ENCODE results near the gene AQP9.

AQP9 gene

DNA sequence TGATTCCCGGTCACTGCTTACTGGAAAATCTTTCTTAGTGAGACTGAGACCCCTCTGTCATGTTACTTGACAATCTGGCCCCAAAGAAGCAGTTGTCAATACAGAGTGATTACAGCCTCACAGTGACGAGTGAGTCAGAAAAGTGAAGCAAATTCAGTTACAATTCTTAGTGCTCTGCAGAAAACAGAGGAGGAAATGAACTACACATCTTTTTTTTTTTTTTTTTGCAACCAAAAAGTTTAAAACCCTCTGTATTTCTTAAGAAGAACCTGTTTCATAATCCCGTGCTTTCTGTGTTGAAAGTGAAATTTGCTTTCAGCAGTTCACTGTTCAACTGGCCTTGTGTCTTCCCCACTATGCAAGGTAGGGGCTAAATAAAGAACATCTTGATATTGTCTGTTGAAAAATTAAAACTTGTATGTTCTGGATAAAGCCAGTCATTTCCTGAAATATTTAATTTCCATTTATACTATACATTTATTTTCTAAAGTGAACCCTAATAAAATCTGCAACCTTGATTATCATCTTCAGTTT is 1.9 kb downstream of the AQP9 start:
- no peak for DNase-seq (ENCODE audit: low spot score)

DNA sequence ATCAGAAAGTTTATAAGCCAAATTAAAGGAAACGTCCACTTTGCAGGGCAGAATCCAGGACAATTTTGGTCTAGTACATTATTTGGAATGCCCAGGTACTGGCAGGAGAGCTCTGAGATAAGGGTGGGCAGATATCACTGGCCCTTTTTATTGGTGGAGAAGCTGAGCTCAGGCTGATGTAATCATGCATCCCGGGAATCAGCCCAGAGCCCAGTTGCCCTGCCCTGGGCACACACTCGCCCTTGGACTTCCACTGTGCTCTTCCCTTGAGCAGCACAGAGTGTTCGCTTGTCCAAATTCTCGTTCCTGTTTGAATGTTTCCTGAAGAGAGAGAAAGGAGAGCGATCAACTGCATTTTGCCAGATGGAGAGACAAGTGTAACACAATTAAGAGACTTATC is 3.7 kb downstream of the AQP9 start:
- no peak for DNase-seq (ENCODE audit: low spot score)

DNA sequence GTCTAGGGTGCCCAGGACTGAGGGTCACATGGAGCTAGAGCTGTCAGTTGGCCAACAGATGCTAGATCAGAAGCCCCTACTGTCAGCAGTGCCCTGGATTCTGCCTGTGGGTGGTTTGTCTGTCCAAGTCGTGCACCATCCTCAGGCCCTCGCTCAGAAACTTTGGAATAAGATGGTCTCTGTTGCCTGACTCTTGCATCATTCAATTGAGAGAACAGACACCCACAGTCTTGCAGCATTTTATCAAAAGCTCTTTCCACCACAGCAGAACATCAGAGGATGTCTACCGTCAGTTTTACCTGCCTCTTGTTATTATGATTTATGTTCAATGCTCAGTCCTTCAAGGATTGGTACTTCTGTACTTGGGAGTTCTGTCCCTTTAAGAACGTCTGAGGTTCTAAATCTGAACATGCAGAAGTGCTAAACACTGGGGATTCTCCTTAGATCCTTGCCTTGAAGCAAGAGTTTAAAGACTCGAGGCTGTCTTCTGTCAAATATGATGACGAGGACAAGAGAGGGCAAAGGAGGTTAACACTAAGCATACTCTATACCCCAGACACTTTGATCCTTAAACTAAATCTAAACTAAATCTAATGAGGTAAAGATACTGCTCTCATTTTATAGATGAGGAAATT is 4.8 kb downstream of the AQP9 start:
- DNase-seq (ENCODE audit: low spot score), result no peak

DNA sequence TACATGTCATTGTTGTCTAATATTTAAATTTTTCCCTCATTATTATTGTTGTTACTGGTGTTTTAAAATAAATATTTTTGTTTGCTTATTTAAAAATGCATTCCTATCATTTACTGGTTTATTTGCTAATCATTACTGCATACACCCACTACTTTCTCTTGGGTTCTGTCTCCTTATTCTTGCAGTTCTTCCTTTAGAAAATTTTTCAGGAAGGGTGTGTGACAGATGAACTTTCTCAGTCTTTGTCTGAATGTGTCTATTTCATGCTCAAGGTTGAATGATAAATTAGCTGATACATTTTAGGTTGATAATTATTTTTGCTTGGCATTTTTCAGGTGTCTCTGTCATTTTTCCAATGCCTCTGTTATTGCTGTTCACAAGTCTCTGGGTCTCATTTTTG is 7.4 kb downstream of the AQP9 start:
- DNase-seq (ENCODE audit: low spot score), result no peak

DNA sequence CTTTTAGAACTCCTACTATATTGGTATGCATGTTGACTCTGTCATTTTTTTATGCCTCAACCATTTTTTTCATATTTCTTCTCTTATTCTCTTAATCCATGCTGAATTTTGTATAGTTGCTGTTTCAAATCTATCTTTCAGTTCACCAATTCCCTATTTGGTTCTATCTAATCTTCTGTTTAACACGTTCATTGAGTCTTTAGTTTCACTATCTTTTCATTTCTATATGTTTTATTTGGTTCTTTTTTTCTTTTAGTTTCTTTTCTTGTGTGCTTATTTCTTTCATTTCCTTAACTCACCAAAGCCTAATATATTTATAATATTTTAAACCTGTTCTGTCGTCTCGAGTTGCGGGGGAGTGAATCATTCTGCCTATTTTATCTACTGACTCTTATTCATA is 8.0 kb downstream of the AQP9 start:
- DNase-seq (ENCODE audit: low spot score), result no peak

DNA sequence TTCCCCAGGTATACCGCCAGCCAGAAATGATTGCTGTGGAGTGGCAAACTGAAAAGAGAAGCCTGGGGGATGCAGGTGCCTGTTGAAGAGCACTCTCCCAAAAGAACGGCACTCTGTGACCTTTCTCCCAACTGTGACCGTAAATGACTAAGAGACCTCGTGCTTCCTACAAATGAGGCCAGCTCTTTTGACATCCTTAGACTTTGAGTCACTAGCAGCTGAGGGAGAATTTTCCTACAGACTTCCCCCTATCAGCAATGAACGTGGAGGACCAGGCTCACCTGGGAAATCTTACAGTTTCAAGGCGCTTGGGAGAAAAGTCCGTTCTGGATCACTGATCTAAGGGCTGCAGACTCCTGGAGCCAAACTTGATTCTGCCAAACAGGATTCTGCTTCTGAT is 8.6 kb downstream of the AQP9 start:
- no peak for DNase-seq (ENCODE audit: low spot score)

DNA sequence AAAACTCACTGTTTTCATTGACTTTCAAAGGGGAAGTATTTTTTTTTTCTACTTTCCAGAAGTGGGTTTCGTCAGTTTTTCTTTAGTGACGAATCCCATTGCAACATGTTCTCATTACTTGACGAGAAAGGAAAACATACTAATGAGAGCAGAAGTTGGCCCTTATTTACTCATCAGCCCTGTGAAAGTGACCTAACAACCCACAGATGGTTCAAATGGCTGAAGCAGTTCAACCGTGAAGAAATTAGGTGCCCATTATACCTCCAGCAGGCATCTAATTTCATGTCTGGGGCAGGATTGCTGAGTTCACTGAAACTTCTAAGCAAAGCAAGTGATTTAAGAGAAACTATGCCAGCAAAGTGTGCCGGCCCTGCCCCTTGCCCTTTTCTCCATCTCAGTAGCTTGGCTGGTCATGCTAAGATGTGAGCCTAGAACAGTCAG is 9.0 kb downstream of the AQP9 start:
- DNase-seq (ENCODE audit: low spot score), result no peak

DNA sequence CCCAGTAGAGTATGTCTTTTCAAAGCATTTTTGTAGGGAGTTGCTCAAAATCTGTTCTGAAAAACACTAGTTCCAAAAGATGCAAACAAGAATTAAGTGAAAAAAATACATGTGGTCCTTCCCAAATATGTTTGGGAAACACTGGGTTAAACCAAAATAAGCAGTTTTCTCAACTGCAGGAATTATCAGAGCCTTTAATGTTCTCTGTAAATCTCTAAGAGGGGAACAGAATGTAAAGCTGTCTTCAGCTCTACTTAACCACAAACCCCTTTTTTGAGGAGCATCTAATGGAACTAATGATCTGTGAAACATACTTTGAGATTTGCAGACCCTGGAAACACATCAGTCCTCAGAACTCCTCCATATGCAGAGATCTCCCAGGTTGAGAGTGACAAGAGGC is 9.9 kb downstream of the AQP9 start:
- DNase-seq (ENCODE audit: low spot score), result no peak

DNA sequence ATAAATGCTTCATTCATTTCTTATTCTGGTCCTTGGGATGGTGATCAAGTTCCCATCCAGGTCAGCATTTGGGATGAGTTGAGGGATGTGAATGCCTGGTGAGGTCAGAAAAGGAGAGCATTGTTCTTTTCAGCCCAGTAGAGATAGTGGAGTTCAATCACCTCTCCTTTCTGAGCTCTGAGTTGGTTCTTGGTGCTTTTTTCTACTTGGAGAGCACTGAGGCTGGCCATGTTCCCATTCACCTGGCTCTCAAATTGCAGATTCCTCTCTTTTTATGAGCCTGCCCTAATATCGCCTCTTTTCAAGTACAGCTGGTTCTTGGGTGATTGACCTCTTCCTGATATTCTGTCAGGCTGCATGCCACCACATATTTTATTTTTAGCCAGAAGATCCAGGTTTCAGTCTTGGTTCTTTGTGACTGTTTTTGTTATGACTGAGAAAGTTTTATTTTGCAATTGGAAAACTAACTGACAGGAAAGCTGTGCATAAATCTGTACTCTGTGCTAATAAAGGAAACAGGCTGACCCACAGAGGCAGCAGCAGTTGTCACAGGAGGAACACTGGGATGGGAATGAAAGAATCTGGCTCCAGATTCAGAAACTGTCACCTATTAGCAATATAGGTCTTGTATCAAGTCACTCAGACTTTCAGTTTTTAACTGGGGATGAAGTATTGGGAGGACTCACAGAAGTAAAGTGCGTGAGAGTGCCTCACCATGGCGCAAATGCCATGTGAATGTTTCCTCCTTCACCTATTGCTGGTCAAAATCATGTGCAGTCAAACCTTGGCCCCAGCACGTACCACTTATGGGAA is 10.7 kb downstream of the AQP9 start:
- DNase-seq (ENCODE audit: low spot score), result no peak

DNA sequence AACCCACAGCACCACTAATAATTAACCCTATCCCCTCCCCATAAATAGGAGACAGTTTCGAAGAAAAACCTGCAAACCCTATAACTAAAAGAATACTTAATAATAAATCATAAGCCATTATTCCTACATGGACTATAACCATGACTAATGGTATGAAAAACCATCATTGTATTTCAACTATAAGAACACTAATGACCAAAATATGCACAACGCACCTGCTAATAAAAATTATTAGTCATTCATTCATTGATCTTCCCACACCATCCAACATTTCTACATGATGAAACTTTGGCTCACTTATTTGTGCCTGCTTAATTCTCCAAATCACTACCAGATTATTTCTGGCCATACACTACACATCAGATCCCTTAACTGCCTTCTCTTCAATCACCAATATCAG is 16.6 kb downstream of the AQP9 start:
- DNase-seq (ENCODE audit: low spot score), result no peak

DNA sequence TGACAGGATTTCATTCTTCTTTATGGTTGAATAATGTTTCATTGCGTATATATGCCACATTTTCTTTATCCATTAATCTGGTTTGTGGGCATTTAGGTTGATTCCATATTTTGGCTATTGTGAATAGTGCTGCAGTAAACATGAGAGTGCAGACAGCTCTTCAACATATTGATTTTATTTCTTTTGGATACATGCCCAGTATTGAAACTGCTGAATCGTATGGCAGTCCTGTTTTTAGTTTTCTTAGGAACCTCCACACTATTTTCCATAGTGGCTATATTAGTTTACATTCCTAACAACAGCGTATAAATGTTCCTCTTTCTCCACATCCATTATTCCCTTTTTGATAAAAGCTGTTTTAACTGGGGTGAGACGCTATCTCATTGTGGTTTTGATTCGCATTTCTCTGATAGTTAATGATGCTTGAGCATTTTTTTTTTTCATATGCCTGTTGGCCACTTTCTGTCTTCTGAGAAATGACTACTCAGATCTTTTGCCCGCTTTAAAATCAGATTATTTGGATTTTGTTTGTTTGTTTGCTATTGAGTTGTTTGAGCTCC is 21.7 kb downstream of the AQP9 start:
- DNase-seq (ENCODE audit: low spot score), result no peak

DNA sequence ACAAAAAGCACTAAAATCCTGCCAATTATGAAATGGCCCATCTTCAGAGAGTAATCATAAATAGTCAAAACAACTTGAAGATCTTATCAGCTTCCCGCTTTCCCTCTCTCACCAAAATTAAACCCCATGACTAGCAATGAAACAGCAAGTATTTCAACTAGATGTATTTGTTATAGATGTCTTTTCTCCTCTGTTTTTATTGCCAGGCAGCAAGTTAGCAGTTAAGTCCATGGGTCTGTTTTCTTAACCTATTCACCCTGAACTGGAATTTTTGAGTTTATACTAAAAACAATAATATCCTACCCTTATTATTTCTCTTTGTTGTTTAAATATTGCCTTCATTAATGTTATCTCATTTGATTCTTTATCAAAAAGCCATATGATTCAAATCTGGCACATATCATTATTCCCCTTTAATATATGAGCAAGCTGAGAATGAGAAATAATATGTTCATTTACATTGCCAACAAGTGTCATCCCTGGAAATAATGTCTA is 23.3 kb downstream of the AQP9 start:
- DNase-seq (ENCODE audit: low spot score), result no peak

DNA sequence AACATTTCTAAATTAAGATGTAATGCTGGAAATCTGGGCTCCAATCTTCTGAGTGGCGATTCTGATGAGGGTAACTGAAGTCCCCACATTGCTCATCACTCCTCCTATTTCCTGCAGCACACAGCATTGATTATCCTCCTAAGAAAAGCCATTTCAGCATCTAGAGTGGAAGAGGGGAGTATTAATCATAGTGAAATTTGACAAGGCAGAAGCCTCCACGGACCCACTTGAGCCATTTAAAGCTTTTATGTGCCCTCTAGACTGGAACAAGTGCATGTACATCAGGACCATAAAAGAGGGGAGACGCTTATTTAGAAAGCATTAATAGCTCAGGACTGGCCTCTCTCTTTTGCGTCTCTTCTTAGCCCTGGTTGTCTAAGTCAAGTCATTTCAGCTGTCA is 25.8 kb downstream of the AQP9 start:
- no peak for DNase-seq (ENCODE audit: low spot score)

DNA sequence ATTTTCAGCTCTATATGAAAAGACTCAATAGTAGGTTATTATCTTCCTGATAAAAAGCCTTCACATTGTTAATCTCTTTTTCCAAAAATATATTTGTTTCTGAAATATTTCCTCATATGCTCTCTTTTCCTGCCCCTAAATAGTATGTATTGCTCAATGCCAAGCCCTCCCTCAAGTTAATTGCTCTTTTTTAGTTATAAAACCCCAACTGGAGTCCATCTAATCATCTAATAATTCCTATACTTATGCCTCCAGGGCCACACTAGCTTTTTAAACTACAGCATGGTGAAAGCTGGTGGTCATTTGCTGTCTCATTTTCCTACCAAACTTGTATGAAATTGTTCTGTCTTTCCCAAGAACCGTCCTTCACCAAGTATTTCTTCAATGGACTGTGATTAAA is 26.7 kb downstream of the AQP9 start:
- no peak for DNase-seq (ENCODE audit: low spot score)

DNA sequence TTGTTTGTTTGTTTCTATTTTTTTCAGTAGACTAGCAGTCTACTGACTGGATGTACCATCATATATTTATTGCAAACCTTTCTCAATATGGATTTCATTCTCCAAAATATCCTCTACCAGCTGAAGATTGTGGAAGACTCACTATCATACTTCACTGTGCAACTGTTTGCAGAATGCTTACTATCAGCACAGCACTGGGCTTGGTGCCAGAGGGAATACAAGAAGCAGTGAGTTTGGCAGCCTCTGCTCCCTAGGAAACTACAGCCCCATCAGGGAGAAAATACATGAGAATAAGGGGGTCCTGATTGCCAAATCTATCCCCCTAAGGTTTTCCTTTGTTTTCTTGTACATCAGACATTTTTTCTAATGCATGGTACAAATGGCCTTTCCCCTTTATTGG is 27.5 kb downstream of the AQP9 start:
- no peak for DNase-seq (ENCODE audit: low spot score)

DNA sequence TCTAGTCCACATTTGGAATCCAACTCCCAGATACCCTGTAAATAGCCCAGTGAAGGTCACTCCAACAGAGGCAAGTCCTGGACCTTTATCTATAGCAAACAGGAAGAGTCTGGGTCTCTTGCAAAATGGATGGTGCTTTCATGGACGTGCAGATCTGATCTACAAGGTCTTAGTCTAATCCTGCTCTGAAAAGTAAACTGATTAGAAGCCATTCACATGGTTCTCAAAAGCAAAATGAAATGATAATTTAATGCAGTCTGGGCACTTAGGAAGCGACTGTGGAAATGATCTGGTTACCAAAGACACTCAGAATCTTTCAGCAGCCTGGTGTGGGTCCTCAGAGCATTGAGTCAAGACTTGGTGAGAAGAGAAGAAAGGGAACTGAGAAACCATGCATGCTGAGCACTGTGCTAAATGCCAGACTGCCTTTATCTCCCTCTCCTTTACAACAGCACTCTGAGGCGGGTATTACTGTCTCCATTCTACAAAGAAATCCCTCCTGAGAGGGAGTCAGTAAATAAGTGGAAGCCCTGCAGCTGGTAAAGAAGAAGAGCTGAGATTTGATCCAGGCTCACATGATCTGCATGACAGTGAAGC is 29.0 kb downstream of the AQP9 start:
- no peak for DNase-seq (ENCODE audit: low spot score)

DNA sequence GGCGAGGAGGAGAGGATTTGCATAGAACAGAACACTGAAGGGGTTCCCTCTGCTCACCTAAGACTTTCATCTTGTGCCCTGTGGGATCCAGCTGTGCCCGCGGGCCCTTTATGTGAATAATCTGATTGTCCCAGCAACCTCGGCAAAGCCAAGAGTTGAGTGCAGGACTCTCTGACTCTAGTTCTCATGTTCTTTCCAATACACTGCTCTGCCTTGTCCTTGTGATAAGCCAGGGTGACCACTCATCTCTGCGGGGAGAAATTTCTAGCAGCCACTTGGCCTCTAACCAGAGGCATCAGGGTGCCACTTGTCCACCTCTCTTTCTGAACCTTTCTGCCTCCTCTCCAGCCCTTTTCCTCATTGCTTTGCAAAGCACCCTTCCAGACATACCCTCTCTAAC is 31.8 kb downstream of the AQP9 start:
- DNase-seq (ENCODE audit: low spot score), result no peak

DNA sequence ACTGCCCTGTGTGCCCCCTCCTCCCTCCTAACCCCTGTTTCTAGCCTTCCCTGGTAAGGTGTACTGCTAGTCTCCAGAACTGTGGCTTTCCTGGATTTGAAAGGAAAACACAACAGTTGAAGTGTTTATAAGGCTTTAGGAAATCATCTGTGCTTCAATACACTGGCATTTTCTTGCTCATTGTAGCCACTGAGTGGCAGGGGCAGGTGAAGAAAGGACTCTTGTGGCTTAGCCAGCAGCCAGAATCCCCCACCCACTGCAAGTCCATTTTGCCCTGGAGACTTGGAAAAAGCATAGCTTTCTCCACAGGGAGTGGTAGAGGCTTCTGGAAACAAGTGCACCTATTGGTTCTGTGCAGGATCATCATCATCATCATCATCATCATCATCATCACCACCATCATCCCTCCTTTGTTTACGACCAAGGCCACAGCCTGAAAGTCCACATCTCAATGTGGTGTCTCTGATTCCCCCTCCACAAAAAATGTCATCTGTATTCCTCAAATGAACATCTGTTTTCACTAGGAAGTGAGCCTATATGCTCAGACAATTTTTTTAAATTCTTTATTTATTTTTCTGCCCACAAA is 33.4 kb downstream of the AQP9 start:
- no peak for DNase-seq (ENCODE audit: low spot score)

DNA sequence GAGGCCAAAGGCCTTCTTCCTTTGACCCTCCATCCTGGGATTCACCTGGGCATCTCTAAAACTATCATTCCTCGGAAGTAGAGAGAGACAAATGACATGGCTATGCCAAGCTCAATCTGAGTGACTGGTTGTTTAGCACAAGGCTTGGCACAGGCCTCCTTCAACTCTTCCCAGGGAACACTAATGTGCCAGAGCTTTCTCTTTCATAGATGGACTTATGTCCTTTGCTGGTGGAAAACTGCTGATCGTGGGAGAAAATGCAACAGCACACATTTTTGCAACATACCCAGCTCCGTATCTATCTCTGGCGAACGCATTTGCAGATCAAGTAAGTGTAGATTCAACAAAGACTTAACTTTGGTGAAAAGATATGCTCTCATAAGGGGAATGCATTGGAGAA is 36.5 kb downstream of the AQP9 start:
- DNase-seq (ENCODE audit: low spot score), result no peak

DNA sequence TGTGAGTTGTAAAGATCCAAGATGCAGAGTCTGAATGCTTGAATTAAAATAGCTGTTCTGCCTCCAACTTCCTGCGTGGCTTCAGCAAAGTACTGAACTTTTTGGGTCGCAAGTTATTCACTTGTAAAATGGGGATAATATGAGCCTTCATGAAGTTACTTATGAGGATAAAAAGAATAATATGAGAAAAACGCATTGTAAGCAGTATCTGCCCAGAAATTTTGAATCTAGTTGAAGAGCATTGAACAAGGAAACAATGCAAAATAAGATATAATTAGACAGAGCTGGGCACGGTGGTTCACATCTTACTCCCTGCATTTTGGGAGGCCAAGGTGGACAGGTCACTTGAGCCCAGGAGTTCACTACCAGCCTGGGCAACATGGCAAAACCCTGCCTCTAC is 37.8 kb downstream of the AQP9 start:
- DNase-seq (ENCODE audit: low spot score), result no peak

DNA sequence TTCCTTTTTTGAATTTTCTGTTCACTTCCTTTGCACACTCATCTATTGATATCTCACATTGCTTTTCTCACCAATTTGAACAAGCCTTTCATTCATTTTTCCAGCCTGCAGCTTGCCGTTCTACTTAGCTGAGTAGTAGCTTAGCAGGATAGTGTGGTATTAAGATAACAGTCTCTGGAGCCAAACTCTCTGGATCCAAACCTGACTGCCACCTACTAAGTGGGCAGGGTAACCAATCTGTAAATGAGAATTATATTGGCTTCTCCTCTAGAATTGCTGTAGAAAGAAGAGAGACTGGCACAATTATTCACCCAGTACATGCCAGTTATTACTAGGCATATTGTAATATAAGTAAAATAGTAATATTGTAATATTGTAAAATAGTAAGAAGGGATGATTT is 40.5 kb downstream of the AQP9 start:
- DNase-seq (ENCODE audit: low spot score), result no peak

DNA sequence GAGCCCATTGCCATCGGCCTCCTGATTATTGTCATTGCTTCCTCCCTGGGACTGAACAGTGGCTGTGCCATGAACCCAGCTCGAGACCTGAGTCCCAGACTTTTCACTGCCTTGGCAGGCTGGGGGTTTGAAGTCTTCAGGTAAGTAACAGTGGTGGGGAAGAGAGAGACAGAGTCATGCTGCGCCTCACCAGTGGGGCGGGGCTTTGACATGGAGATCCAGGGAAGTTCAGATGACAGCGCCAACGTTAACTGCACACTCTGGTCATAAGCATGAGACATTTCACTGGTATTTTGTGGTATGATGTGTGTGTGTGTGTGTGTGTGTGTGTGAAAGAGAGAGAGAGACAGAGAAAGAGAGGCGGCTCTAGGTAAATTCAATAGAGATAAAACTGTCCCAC is 41.0 kb downstream of the AQP9 start:
- no peak for DNase-seq (ENCODE audit: low spot score)

All from CD4-positive, alpha-beta T cell treated with Interleukin-15 for 4 hours (primary cell).